HepG2 (cell line): Measurements from ENCODE around the gene LARP7. TPM values are rescaled to one million over a fixed set of nuclear protein-coding genes. Genes with fewer than 3 reads are reported as not detected.
A peak's percentile ranks its signal among the peaks of the same experiment; 100 is the strongest.

Experiments used
- ARID2 ChIP-seq: sonication (generic); formaldehyde crosslinking; IDR thresholded peaks from 2 replicates; pipeline ENCODE4 v1.8.1; 2022; ENCODE audit warnings: mild to moderate bottlenecking, missing genetic modification reagents, borderline replicate concordance
- ATF7 ChIP-seq, 2 experiments: fragments of 450-650 bp in 1 of 2; sonication (generic) in 1 of 2; formaldehyde crosslinking in 1 of 2; IDR thresholded peaks; 2 replicates each; pipeline versions ENCODE4 v1.4.0 to v1.6.1; 2016 to 2020; ENCODE audit warnings: antibody characterized with exemption in 1 of 2, mild to moderate bottlenecking in 1 of 2, missing genetic modification reagents in 1 of 2
- MEIS1 ChIP-seq: sonication (generic); formaldehyde crosslinking; IDR thresholded peaks from 2 replicates; pipeline ENCODE4 v1.9.0; 2021; ENCODE audit warnings: mild to moderate bottlenecking, missing genetic modification reagents, moderate library complexity, borderline replicate concordance
- MIXL1 ChIP-seq: IDR thresholded peaks from 2 replicates; pipeline ENCODE4 v1.6.1; 2016
- PCBP1 ChIP-seq: fragments of 200-400 bp; formaldehyde crosslinking; IDR thresholded peaks from 2 replicates; pipeline ENCODE4 v1.6.1; 2017; ENCODE audit warnings: mild to moderate bottlenecking, low read depth, low read length, borderline replicate concordance
- PITX1 ChIP-seq: sonication (generic); formaldehyde crosslinking; IDR thresholded peaks from 2 replicates; pipeline ENCODE4 v1.5.1; 2020; ENCODE audit warnings: mild to moderate bottlenecking, missing genetic modification reagents
- PRPF4 ChIP-seq: fragments of 200-400 bp; formaldehyde crosslinking; IDR thresholded peaks from 2 replicates; pipeline ENCODE4 v1.6.1; 2016; ENCODE audit warnings: low read length, low read depth; ENCODE audit not compliant: poor library complexity, severe bottlenecking
- THYN1 ChIP-seq: sonication (generic); formaldehyde crosslinking; IDR thresholded peaks from 2 replicates; pipeline ENCODE4 v1.8.1; 2023; ENCODE audit warnings: low read depth, mild to moderate bottlenecking, moderate library complexity, missing genetic modification reagents, borderline replicate concordance
- ZNF331 ChIP-seq: sonication (generic); formaldehyde crosslinking; IDR thresholded peaks from 2 replicates; pipeline ENCODE4 v1.4.0; 2020; ENCODE audit warnings: missing genetic modification reagents
- ZNF563 ChIP-seq: sonication (generic); formaldehyde crosslinking; IDR thresholded peaks from 2 replicates; pipeline ENCODE4 v1.8.0; 2022; ENCODE audit warnings: mild to moderate bottlenecking, moderate library complexity, missing genetic modification reagents
- ZNF7 ChIP-seq: IDR thresholded peaks from 2 replicates; pipeline ENCODE4 v1.6.1; 2016; ENCODE audit warnings: missing biosample characterization, missing genetic modification reagents
- ZNF776 ChIP-seq: sonication (generic); formaldehyde crosslinking; IDR thresholded peaks from 2 replicates; pipeline ENCODE4 v1.4.0; 2020; ENCODE audit warnings: mild to moderate bottlenecking, missing genetic modification reagents
- polyA plus RNA-seq, 8 experiments: library from polyadenylated mRNA; depleted of rRNA in 3 of 8; stranded (reverse) in 7 of 8; unstranded in 1 of 8; fragments of >200 nt; fragmentation: Illumina TruSeq in 4 of 8; extraction: Trizol in 4 of 8; gene quantifications; 2 replicates each; pipeline versions ENCODE4 v1.2.1 to v1.2.3, GENCODE V29; 2011 to 2016; ENCODE audit warnings: low read depth in 4 of 8, missing spikeins in 1 of 8, mixed read lengths in 1 of 8; ENCODE audit not compliant: insufficient read depth in 1 of 8
- total RNA-seq, 5 experiments: library from RNA; depleted of rRNA; stranded (reverse); fragments of >200 nt; fragmentation: Illumina TruSeq; extraction: Trizol; gene quantifications; 2 replicates each; pipeline ENCODE4 v1.2.3, GENCODE V29; 2016; ENCODE audit warnings: low read depth in 1 of 5
- TF ChIP-seq, protein P1 (sequence below): sonication (generic); formaldehyde crosslinking; IDR thresholded peaks from 2 replicates; pipeline ENCODE4 v1.5.1; 2020; ENCODE audit warnings: missing genetic modification reagents, mild to moderate bottlenecking, borderline replicate concordance
- TF ChIP-seq, protein P2 (sequence below): sonication (generic); formaldehyde crosslinking; IDR thresholded peaks from 2 replicates; pipeline ENCODE4 v1.4.0; 2020; ENCODE audit warnings: missing genetic modification reagents
- TF ChIP-seq, protein P3 (sequence below): IDR thresholded peaks from 2 replicates; pipeline ENCODE4 v1.6.1; 2016; ENCODE audit warnings: control low read depth
- TF ChIP-seq, protein P4 (sequence below): sonication (generic); formaldehyde crosslinking; IDR thresholded peaks from 2 replicates; pipeline ENCODE4 v1.5.0; 2020; ENCODE audit warnings: missing genetic modification reagents, mild to moderate bottlenecking, borderline replicate concordance
- TF ChIP-seq, protein P5 (sequence below): IDR thresholded peaks from 2 replicates; pipeline ENCODE4 v1.6.1; 2016; ENCODE audit warnings: low read depth

The LARP7 gene
- total and polyA plus RNA-seq, 2 of the 13 experiments (the other 11 are each of a cell fraction or from before 2014, with no cell fraction given): 9.7 to 37.1 TPM

DNA sequence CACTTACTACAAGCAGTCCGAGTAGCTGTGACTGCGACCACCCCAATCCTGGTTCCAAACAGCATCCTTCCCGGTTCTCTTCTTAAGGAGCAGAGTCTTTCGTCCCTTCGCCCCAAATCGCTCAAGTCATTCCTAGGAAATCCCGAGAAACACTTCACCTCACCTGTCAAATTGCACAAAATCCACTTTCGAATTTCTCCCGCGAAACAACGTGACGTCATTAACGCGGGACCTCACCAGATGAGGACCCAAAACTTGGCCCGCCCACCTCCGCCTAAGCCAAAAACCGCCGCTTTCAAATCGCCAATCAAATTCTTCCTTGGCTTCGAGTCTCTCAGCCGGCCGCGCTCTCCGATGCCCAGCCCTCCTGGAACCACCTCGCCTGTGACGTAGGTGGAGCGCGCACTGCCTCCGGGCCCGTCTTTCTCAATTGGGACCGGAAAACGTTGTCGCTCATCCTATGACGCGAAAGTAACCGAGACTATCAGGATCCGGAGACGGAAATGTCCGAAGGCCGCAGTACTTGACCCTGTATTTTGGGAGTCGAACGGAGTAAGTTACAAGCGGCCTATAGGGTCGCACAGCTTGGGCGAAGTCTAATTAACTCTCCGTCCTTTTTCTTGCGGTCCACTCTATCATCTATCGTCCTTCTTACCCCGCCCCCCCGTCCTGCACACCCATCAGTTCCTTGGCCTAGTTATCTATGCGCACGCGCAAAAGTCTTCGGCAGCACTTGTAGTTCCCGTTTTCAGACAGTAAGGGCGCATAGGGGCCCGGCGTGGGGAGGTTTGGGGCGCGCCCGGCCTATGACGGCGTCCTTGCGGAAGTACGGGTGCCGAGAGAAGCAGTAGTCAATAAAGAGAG lies at the start of gene LARP7, which contains the start of gene ZGRF1 (continued):
- TF ChIP-seq PITX1 (CRISPR knock-in tag) (peak; percentile 15; the same call in 1 of the 2 replicates), ZNF331 (CRISPR knock-in tag) (no peak; the same call in 1 of the 2 replicates), PCBP1 (no peak), ARID2 (no peak), PRPF4 (no peak), THYN1 (CRISPR knock-in tag) (no peak), ZNF563 (CRISPR knock-in tag) (no peak), ATF7 (IDR thresholded peaks at IDR 0.05) (peak; percentile 99), ATF7 (CRISPR knock-in tag; IDR thresholded peaks at IDR 0.05) (peak; percentile 73; the same call in 1 of the 2 replicates), MEIS1 (CRISPR knock-in tag) (0 out of 2 replicates have a peak, but pooled peaks have one; percentile 54), MIXL1 (CRISPR knock-in tag) (peak; percentile 21), ZNF776 (no peak), ZNF7 (CRISPR knock-in tag) (no peak)
- TF ChIP-seq, protein P1, sequence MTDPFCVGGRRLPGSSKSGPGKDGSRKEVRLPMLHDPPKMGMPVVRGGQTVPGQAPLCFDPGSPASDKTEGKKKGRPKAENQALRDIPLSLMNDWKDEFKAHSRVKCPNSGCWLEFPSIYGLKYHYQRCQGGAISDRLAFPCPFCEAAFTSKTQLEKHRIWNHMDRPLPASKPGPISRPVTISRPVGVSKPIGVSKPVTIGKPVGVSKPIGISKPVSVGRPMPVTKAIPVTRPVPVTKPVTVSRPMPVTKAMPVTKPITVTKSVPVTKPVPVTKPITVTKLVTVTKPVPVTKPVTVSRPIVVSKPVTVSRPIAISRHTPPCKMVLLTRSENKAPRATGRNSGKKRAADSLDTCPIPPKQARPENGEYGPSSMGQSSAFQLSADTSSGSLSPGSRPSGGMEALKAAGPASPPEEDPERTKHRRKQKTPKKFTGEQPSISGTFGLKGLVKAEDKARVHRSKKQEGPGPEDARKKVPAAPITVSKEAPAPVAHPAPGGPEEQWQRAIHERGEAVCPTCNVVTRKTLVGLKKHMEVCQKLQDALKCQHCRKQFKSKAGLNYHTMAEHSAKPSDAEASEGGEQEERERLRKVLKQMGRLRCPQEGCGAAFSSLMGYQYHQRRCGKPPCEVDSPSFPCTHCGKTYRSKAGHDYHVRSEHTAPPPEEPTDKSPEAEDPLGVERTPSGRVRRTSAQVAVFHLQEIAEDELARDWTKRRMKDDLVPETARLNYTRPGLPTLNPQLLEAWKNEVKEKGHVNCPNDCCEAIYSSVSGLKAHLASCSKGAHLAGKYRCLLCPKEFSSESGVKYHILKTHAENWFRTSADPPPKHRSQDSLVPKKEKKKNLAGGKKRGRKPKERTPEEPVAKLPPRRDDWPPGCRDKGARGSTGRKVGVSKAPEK (CRISPR knock-in tag): no peak
- TF ChIP-seq, protein P2, sequence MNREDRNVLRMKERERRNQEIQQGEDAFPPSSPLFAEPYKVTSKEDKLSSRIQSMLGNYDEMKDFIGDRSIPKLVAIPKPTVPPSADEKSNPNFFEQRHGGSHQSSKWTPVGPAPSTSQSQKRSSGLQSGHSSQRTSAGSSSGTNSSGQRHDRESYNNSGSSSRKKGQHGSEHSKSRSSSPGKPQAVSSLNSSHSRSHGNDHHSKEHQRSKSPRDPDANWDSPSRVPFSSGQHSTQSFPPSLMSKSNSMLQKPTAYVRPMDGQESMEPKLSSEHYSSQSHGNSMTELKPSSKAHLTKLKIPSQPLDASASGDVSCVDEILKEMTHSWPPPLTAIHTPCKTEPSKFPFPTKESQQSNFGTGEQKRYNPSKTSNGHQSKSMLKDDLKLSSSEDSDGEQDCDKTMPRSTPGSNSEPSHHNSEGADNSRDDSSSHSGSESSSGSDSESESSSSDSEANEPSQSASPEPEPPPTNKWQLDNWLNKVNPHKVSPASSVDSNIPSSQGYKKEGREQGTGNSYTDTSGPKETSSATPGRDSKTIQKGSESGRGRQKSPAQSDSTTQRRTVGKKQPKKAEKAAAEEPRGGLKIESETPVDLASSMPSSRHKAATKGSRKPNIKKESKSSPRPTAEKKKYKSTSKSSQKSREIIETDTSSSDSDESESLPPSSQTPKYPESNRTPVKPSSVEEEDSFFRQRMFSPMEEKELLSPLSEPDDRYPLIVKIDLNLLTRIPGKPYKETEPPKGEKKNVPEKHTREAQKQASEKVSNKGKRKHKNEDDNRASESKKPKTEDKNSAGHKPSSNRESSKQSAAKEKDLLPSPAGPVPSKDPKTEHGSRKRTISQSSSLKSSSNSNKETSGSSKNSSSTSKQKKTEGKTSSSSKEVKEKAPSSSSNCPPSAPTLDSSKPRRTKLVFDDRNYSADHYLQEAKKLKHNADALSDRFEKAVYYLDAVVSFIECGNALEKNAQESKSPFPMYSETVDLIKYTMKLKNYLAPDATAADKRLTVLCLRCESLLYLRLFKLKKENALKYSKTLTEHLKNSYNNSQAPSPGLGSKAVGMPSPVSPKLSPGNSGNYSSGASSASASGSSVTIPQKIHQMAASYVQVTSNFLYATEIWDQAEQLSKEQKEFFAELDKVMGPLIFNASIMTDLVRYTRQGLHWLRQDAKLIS (CRISPR knock-in tag): no peak
- TF ChIP-seq, protein P3, sequence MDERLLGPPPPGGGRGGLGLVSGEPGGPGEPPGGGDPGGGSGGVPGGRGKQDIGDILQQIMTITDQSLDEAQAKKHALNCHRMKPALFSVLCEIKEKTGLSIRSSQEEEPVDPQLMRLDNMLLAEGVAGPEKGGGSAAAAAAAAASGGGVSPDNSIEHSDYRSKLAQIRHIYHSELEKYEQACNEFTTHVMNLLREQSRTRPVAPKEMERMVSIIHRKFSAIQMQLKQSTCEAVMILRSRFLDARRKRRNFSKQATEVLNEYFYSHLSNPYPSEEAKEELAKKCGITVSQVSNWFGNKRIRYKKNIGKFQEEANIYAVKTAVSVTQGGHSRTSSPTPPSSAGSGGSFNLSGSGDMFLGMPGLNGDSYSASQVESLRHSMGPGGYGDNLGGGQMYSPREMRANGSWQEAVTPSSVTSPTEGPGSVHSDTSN (CRISPR knock-in tag): no peak
- TF ChIP-seq, protein P4, sequence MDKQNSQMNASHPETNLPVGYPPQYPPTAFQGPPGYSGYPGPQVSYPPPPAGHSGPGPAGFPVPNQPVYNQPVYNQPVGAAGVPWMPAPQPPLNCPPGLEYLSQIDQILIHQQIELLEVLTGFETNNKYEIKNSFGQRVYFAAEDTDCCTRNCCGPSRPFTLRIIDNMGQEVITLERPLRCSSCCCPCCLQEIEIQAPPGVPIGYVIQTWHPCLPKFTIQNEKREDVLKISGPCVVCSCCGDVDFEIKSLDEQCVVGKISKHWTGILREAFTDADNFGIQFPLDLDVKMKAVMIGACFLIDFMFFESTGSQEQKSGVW (CRISPR knock-in tag): no peak
- TF ChIP-seq, protein P5, sequence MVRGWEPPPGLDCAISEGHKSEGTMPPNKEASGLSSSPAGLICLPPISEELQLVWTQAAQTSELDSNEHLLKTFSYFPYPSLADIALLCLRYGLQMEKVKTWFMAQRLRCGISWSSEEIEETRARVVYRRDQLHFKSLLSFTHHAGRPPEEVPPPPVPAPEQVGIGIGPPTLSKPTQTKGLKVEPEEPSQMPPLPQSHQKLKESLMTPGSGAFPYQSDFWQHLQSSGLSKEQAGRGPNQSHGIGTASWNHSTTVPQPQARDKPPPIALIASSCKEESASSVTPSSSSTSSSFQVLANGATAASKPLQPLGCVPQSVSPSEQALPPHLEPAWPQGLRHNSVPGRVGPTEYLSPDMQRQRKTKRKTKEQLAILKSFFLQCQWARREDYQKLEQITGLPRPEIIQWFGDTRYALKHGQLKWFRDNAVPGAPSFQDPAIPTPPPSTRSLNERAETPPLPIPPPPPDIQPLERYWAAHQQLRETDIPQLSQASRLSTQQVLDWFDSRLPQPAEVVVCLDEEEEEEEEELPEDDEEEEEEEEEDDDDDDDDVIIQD (CRISPR knock-in tag): peak; percentile 73
